Activated CD4-positive, alpha-beta T cell treated with anti-CD3 and anti-CD28 coated beads, Interleukin-2, amount 10 ng/mL, durations not matched to agents 24 days and 14 days (primary cell): ENCODE results near the gene NRM. TPM values are rescaled to one million over a fixed set of nuclear protein-coding genes. Genes with fewer than 3 reads are reported as not detected.
"Not testable (repeated sequence)": the region's sequence is repeated elsewhere in the genome, so short reads cannot be mapped to it uniquely, and the experiment has no call there.

Experiments used
- DNase-seq: peaks from one replicate; pipeline ENCODE4 v3.0.0; 2022
- H3K27ac Mint-ChIP-seq: one replicate; pipeline ENCODE4 v1.8.0; 2022; ENCODE audit warnings: mild to moderate bottlenecking, mixed read lengths
- H3K27me3 Mint-ChIP-seq: one replicate; pipeline ENCODE4 v1.8.0; 2022; ENCODE audit warnings: mixed read lengths
- H3K36me3 Mint-ChIP-seq: one replicate; pipeline ENCODE4 v1.8.0; 2022; ENCODE audit warnings: low read depth, mild to moderate bottlenecking, mixed read lengths
- H3K4me1 Mint-ChIP-seq: one replicate; pipeline ENCODE4 v1.8.0; 2021; ENCODE audit warnings: mixed read lengths
- H3K4me3 Mint-ChIP-seq: one replicate; pipeline ENCODE4 v1.8.0; 2022; ENCODE audit warnings: mild to moderate bottlenecking, moderate library complexity, mixed read lengths
- H3K9me3 Mint-ChIP-seq: one replicate; pipeline ENCODE4 v1.8.0; 2021; ENCODE audit warnings: mixed read lengths
- intact Hi-C: fragments of 100-400 bp; cut with micrococcal nuclease; formaldehyde crosslinking; loops from one replicate; pipeline ENCODE4 v1.15.1; 2023
- total RNA-seq: library from RNA; stranded (reverse); gene quantifications from 2 replicates; pipeline ENCODE4 v1.2.3, GENCODE V29; 2022

The NRM gene
- total RNA-seq, 1 donor from 2014 or later, result 20.2 TPM

GRCh38 chr6:30723843-30724741 is 33.3 kb upstream of the NRM start:
- H3K27me3 Mint-ChIP-seq, H3K9me3 Mint-ChIP-seq: not testable (repeated sequence)
- intact Hi-C loops, result loop anchor here (10.0 kb wide), 1 partner anchor 361 kb away; no protein-coding TSS in a partner anchor
- peak; percentile 65 for DNase-seq
- peaks cover 72% of the 10 kb centered on the region for H3K36me3 Mint-ChIP-seq
- peak overlapping the region; percentile 95 for H3K4me3 Mint-ChIP-seq
- H3K27ac Mint-ChIP-seq, result peak overlapping the region; percentile 78
- H3K4me1 Mint-ChIP-seq, result peaks cover 39% of the 10 kb centered on the region

GRCh38 chr6:30723159-30723842 is 32.5 kb upstream of the NRM start:
- Mint-ChIP-seq H3K4me3 (peak overlapping the region; percentile 95), H3K36me3 (peaks cover 71% of the 10 kb centered on the region), H3K27ac (peak overlapping the region; percentile 97), H3K4me1 (peaks cover 44% of the 10 kb centered on the region)
- intact Hi-C loops, result loop anchor here (10.0 kb wide), 1 partner anchor 362 kb away; no protein-coding TSS in a partner anchor
- DNase-seq, H3K27me3 Mint-ChIP-seq, H3K9me3 Mint-ChIP-seq: not testable (repeated sequence)

DNA sequence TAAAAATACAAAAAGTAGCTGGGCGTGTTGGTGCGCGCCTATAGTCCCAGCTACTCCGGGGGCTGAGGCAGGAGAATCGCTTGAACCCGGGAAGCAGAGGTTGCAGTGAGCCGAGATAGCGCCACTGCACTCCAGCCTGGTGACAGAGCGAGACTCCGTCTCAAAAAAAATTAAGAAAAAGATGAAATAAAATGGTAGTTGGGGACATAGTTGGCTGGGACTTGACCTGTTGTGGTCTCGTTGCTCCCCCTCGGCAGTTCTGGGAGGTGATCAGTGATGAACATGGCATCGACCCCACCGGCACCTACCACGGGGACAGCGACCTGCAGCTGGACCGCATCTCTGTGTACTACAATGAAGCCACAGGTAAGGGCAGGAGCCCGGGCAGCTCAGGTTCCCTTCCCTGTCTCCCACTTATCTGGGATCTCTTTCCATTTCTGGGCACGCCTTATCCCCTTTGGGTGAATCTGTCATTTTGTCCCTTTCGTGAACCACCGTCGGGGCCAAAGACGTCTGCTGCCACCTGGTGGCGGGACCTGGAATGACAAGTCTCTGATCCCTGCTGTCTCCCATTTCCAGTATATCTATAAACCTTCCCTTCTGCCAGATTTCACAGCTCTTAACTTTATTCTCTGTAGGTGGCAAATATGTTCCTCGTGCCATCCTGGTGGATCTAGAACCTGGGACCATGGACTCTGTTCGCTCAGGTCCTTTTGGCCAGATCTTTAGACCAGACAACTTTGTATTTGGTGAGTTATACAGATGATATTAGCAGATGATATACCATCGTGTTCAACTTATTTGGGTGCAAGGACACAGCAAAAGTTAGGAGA is 31.7 kb upstream of the NRM start:
- Mint-ChIP-seq H3K27me3 (no peaks in the 10 kb centered on the region), H3K4me3 (peak overlapping the region; percentile 95), H3K36me3 (peaks cover 63% of the 10 kb centered on the region), H3K27ac (peak overlapping the region; percentile 97), H3K9me3 (no peaks in the 10 kb centered on the region), H3K4me1 (peaks cover 43% of the 10 kb centered on the region)
- DNase-seq, result peak; percentile 95
- intact Hi-C loops, result loop anchor here (1.0 to 10.0 kb wide), 3 partner anchors 9 to 362 kb away; no protein-coding TSS in a partner anchor

DNA sequence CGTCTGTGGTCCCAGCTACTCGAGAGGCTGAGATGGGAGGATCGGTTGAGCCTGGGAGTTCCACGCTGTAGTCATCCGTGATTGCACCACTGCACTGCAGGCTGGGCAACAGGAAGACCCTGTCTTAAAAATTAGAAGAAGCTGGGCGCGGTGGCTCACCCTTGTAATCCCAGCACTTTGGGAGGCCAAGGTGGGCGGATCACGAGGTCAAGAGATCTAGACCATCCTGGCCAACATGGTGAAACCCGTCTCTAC is 31.2 kb upstream of the NRM start:
- H3K4me1 Mint-ChIP-seq, result peaks cover 44% of the 10 kb centered on the region
- H3K27me3 Mint-ChIP-seq, H3K9me3 Mint-ChIP-seq: not testable (repeated sequence)
- intact Hi-C loops, result loop anchor here (1.0 to 10.0 kb wide), 3 partner anchors 9 to 363 kb away; no protein-coding TSS in a partner anchor
- DNase-seq, result peak; percentile 75
- peak overlapping the region; percentile 95 for H3K4me3 Mint-ChIP-seq
- peaks cover 61% of the 10 kb centered on the region for H3K36me3 Mint-ChIP-seq
- H3K27ac Mint-ChIP-seq, result peak overlapping the region; percentile 97

DNA sequence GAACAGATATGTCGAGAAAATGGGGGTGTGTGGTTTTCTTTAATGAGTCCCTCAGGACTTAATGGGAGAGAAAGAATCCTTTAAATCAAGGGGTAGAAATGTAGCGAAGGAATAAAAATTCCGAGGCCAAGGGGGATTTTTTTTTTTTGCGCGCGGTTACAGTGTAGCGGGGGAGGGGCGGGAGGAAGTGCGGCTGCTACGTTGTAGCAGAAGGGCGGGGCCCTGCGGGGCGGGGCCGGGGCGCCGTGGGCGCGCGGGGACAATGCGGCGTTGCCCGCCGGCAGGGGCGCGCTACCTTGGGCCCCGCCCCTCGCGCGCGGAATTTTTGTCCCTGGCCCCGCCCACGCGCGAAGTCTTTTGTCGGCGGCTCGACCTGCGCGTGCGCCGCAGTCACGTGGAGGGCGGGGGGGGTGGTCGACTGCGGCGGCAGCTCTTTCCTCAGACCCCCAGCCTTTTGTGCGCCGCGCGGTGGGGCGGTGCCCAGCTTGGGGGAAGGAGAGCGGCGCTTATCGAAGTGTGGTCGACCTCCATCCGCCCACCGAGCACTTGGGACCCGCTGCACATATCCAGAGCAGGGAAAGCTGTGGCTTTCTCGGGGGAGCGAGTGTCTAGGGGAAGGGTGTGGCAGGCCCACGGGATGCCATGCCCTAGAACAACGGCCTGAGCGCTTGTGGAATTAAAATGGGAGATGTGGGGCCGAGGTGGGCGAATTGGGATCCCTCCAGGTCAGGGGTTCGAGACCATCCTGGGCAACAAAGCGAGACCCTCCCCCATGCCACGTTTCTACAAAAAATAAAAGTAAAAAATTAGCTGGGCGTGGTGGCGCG is 30.6 kb upstream of the NRM start:
- Mint-ChIP-seq H3K27ac (peak overlapping the region; percentile 97), H3K4me1 (peaks cover 45% of the 10 kb centered on the region), H3K27me3 (no peaks in the 10 kb centered on the region), H3K36me3 (peaks cover 60% of the 10 kb centered on the region), H3K9me3 (no peaks in the 10 kb centered on the region), H3K4me3 (peak overlapping the region; percentile 95)
- intact Hi-C loops, result loop anchor here (1.0 to 10.0 kb wide), 5 partner anchors 10 to 363 kb away; partner anchors contain the start of genes MRPS18B and PPP1R10
- peak; percentile 99 for DNase-seq

DNA sequence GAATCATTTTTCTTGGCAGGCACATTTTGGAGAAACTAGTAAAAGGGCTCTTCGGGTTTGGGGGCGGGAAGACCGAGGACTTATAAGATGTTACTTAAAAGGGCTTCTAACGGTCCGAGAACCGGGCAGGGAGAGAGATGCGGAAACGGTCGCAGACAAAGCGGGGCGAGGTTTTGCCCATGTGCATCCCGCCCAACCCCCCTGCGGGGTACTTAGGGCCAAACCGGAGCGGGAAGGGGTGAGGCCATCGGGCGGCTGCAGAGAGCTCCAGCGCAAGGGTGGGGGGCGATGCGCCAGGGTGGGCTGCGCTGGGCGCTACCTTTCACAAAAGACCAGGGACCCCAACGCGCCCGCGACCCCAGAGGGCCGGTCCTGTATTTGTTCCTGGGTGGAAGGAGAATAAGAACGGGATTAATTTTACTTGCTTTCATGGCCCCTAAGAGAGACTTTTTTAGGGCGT is 30.0 kb upstream of the NRM start:
- H3K9me3 Mint-ChIP-seq, result no peaks in the 10 kb centered on the region
- H3K27me3 Mint-ChIP-seq, result no peaks in the 10 kb centered on the region
- peak; percentile 89 for DNase-seq
- peaks cover 51% of the 10 kb centered on the region for H3K4me1 Mint-ChIP-seq
- peaks cover 59% of the 10 kb centered on the region for H3K36me3 Mint-ChIP-seq
- peak overlapping the region; percentile 97 for H3K27ac Mint-ChIP-seq
- intact Hi-C loops, result loop anchor here (1.0 to 10.0 kb wide), 4 partner anchors 16 to 364 kb away; partner anchors contain the start of genes GNL1, MRPS18B and PPP1R10
- peak overlapping the region; percentile 95 for H3K4me3 Mint-ChIP-seq

DNA sequence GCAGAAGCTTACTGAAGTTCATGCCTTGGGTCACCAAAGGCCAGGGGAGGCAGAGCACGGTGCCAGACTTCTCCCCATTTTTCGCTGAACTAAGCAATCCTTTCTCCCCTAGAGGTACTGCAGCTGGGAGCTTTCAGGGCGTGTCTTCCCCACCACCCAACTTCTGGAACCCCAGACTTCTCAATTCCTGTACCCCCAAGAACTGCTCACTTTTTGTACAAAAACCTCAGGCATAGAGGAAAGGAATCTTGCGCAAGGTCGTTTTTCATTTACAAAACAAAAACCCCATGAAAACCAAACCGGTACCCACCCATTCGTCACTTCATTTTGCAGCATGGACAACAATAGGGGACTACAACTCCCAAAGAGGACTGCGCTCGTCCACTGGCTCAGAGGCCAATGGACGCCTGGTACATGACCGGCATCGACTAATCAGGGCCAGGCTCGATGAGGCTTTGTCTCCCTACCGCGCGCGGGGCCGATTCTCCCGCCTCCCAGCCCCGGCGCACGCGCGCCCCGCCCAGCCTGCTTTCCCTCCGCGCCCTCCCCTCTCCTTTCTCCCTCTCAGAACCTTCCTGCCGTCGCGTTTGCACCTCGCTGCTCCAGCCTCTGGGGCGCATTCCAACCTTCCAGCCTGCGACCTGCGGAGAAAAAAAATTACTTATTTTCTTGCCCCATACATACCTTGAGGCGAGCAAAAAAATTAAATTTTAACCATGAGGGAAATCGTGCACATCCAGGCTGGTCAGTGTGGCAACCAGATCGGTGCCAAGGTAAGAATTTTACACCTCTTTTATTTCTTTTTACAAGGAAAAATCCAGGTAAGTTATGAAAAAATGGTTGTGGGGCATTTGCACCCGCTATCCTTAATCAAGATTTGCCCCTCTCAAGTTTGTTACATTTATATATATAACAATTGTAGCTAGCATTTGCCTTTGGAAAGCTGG is 29.3 kb upstream of the NRM start, which contains the start of gene TUBB:
TSS of gene TUBB (plus strand) at position 562 of the 947 bp plus-strand sequence. CDS start at position 717, 155 bp downstream.
- Mint-ChIP-seq H3K4me1 (peaks cover 50% of the 10 kb centered on the region), H3K36me3 (peaks cover 57% of the 10 kb centered on the region), H3K27me3 (no peaks in the 10 kb centered on the region), H3K27ac (peak within 1 kb of the TSS; percentile 97), H3K4me3 (peak within 1 kb of the TSS; percentile 95), H3K9me3 (no peaks in the 10 kb centered on the region)
- intact Hi-C loops, result loop anchor here (1.0 to 10.0 kb wide), 3 partner anchors 17 to 365 kb away; partner anchors contain the start of gene GNL1
- peak; percentile 98 for DNase-seq

- H3K9me3 Mint-ChIP-seq, result no peaks in the 10 kb centered on the region
- intact Hi-C loops, result no loop called here
- H3K36me3 Mint-ChIP-seq, result peaks cover 57% of the 10 kb centered on the region
- H3K4me1 Mint-ChIP-seq, result peaks cover 47% of the 10 kb centered on the region
- DNase-seq, result no peak
- H3K27ac Mint-ChIP-seq, result peak overlapping the region; percentile 97
- no peaks in the 10 kb centered on the region for H3K27me3 Mint-ChIP-seq
- peak overlapping the region; percentile 95 for H3K4me3 Mint-ChIP-seq
Measured at GRCh38 chr6:30719356-30719755, 28.6 kb upstream of the NRM start.

- peaks cover 42% of the 10 kb centered on the region for H3K4me1 Mint-ChIP-seq
Measured at GRCh38 chr6:30717845-30718720, 27.3 kb upstream of the NRM start.

GRCh38 chr6:30717129-30717844 is 26.5 kb upstream of the NRM start, which contains the start of gene MDC1:
Gene MDC1, minus strand, starts transcription at chr6:30717281. Its CDS starts 2,106 bp downstream, at chr6:30715175.
- peak; percentile 99 for DNase-seq
- peaks cover 55% of the 10 kb centered on the region for H3K36me3 Mint-ChIP-seq
- H3K27me3 Mint-ChIP-seq, result no peaks in the 10 kb centered on the region
- peaks cover 44% of the 10 kb centered on the region for H3K4me1 Mint-ChIP-seq
- H3K4me3 Mint-ChIP-seq, result peak within 1 kb of the TSS; percentile 95
- intact Hi-C loops, result loop anchor here (1.0 to 2.0 kb wide), 7 partner anchors 25 to 160 kb away; partner anchors contain the start of genes ABCF1, C6orf136, FLOT1 and MRPS18B
- H3K27ac Mint-ChIP-seq, result peak within 1 kb of the TSS; percentile 99
- no peaks in the 10 kb centered on the region for H3K9me3 Mint-ChIP-seq

More at GRCh38 chr6:30717845-30718720, 27.3 kb upstream of the NRM start:
- Mint-ChIP-seq H3K27ac (peak overlapping the region; percentile 99), H3K36me3 (peaks cover 55% of the 10 kb centered on the region), H3K4me3 (peak overlapping the region; percentile 95)
- not testable (repeated sequence) for H3K9me3 Mint-ChIP-seq, H3K27me3 Mint-ChIP-seq
- intact Hi-C loops, result loop anchor here (1.0 to 2.0 kb wide), 7 partner anchors 24 to 161 kb away; partner anchors contain the start of genes ABCF1, C6orf136, FLOT1 and MRPS18B
- peak; percentile 61 for DNase-seq
